Measurements from ENCODE around the gene SBF2.
A peak's percentile ranks its signal among the peaks of the same experiment; 100 is the strongest.

SBF2 gene

GRCh38 chr11:9886595-9886994, 407.4 kb downstream of the SBF2 start:
- no peak for DNase-seq

DNA sequence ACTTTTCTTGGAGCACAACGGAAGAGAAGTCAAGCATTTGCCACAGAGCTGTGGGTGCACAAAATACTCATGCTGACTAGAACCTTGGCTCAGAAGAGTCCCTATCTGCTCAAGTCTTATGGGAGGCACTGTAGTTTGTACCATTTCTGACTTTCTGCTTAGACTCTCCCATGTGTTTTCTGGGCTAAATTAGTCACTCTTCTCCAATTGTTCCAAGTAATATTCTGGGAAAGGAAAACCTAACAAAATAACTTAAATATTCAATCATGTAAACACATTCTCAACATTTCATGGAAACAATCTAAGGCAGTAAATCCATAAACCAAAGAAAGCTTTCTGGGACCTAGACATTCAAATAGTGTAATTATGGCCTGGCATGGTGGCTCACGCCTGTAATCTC, 409.4 kb downstream of the SBF2 start:
- no peak for DNase-seq

- DNase-seq: no peak
These were observed 413.4 kb downstream of the SBF2 start for GRCh38 chr11:9880657-9881056.

DNA sequence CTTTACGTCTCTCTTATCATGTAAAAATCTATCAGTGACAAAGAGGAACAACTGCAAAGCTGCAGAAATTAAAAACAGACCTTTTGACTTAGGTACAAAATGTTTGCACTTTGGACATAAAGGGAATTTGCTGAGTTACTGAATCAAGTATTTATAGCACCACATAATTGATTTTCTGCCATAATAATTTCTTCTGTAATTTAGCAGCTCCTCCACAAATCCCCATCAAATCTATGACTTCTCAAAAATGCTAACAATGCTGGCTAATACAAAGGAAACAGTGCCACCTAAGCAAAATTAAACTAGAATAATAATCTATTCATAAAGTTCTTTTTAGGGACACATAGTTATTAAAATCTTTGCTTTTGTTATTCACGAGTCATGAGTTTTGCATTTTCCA, 415.1 kb downstream of the SBF2 start:
- DNase-seq: no peak

DNA sequence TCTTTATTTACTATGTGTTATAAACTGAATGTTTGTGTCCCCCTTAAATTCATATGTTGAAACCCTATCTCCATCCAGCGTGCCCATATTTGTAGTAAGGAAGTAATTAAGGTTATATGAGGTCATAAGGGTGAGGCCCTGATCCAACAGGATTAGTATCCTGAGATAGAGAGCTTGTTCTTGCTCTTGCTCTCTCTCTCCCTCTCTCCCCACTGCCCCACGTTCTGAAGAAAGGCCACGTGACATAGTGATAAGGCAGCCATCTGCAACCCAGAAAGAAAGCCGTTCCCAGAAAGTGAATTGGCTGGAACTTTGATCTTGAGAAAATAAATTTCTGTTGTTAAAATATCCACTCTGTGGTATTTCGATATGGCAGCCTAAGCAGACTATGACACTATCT, 417.7 kb downstream of the SBF2 start:
- no peak for DNase-seq

DNA sequence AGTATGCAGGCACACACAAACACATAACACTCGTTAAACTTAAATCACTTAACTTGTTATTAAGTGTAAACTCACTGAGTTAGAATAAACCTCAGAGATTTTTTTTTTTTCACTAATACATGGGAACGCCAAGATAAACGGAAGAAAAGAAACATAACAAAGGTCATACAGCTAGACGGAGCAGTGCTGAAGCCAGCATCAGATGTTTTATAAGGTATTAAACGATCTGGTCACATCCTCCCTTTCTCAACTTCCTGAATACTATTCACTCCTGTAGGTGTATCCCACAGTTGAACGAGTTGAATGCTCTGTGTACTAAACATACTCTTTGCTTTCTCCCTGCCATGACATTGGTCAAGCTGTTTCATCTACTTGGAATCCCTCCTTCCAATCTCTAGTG, 418.2 kb downstream of the SBF2 start:
- no peak for DNase-seq

DNA sequence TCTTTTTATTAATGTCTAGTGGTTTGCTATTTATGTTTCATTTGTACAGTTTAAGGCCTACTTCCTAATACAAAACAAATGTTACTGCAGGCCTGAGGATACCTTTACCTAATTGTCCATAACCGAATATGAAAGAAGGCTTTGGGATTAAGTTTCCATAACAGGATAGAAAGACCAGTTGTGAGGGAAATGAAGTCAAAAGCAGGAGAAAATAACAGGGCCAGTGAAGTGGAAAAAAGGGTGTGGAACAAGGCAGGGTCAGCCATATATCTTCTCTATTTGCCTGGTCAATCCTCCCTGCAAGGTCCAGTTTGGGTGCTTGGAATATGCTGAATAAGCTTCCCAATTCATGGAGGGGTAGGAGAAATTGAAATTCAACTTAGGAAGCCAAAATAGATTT, 418.6 kb downstream of the SBF2 start:
- no peak for DNase-seq

DNA sequence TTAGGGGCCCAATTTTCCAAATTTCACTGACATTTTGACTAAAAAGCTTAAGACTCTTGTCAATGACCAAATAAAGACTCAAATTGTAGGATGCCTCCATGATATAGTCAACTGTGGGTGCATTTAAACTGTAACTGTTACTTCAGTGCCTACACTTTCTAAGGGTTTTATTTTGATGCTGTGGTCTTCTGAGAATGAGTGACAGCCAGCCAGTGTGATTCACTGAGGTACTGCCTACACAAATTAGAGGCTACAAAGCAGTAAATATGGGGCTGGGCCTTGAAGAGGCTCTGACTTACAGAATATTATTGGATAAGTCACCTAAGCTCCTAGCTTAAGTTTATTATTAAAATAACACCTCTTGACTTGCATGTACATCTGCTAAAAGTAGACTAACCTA, 419.6 kb downstream of the SBF2 start:
- DNase-seq: no peak

GRCh38 chr11:9868641-9869040, 425.4 kb downstream of the SBF2 start:
- DNase-seq: no peak

- DNase-seq: no peak
These were observed 431.0 kb downstream of the SBF2 start for GRCh38 chr11:9862981-9863380.

DNA sequence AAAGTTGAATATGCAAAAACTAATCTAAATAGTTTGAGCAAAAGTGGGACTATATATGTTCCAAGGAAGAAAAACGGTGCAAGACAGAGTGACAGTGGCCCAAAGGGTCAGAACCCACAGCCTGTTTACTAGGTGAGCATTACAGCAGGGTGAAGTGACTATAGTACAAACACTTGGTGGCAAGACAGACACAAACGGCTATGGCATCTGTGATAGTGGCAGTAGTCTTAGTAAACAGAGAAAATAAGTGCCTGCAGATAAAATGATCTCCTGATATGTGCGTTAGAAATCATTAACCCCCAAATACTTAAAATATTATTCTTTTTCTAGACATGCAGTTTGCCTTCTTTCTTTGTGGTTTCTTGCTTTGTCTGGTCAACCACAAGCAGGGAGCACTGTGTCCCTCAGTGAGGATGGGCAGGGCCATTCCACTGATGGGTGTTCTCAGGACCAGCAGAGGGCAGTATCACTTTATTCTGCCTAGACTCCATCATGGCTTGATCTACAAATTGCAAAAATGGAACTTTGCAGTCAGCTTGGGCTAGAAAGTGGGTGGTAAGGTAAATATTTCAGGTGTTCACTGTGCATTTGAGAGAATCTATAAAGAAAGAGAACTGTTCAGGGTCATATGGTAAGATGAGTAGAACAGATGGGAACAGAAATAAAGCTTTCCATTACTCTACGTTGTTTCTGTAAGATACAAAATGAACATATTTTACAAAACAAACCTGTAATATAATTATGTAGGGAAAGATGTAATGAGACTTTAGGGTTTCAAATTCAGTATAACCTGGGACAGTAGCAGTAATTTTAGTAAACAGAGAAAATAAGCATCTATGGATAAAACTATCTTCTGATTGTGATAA, 431.9 kb downstream of the SBF2 start:
- peak; percentile 82 for DNase-seq

DNA sequence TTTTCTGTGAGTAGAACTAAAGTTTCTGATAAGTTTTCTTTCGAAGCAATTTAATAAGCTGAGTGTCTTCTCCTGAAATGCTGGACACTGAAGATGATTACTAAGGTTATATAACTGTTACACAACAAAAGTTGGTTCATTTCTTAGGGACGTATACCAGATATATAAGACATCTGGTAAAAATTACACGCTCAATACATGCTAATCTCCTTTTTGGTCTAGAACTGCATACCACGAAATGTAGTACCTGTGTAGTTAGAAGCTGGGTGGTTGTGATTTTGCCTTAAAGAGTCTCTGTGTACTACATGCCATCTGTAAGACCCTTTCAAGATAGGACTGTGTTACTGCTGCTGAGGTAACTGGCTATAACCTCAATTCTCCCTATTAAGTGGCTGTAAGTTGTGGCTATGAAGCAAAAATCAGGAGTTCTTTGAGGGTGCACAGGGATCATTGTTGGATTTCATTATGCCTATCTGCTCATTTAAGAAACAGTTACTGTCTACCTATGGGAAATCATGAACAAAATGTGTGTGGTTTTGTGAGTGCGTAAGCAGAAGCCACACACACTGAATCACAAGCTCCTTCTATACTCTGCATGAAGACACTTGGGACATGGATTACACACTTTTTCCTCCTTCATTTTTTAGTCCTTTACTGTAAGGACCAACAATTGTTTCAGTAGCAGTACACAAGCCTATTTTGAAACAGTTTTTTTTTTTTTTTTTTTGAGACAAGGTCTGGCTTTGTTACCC, 434.3 kb downstream of the SBF2 start:
- DNase-seq: peak; percentile 81

DNA sequence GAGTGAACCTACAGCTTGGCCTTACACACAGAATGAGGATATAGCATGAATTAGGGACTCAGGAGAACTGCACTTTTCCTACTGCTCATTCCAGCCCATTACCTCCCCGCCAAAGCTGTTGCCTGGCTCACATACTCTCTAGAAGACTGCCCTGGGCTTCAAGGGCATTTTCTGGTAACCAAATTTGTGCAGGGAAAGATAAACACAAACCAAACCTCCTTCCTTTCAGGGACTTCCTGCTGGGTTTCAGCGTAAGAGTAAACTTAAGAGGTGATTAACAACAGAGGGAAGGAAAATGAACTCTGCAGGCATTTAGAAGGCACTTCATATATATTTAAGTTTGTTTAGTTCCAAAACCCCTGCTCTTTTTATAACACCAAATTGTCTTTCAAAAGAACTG, 435.2 kb downstream of the SBF2 start:
- peak; percentile 17 for DNase-seq

- peak; percentile 6 for DNase-seq
These were observed 435.8 kb downstream of the SBF2 start for GRCh38 chr11:9858218-9858617.

DNA sequence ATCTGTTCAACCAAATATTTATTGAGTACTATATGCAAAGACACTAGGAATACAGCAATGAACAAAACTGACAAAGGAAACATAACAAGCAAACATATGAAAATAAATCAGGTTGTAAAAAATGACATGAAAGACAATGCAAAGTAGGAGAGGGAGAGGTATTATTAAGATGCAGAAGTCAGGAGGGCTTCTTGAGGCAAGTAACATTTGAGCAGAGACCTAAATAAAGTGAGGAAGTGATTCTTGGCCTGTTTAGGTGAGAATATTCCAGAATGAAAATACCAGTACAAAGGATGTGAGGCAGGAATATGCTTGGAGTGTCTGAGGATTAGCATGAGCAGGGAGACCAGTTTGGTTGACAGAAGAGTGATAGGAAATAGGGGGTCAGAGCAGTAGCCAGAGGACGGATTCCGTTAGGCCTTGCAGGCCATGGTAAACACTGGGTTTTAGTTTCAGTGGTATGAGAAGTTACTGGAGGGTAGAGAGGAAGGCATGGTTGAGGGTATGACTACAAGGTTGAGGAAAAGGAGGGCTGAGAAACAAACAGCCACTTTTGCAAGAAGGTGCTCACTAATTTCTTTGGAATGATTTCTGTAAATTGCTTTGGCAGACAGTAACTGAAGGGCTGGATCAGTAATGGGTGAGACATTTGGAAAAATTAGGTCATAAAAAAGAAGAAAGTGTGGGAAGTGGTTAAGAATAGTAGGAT, 438.3 kb downstream of the SBF2 start:
- peak; percentile 75 for DNase-seq

DNA sequence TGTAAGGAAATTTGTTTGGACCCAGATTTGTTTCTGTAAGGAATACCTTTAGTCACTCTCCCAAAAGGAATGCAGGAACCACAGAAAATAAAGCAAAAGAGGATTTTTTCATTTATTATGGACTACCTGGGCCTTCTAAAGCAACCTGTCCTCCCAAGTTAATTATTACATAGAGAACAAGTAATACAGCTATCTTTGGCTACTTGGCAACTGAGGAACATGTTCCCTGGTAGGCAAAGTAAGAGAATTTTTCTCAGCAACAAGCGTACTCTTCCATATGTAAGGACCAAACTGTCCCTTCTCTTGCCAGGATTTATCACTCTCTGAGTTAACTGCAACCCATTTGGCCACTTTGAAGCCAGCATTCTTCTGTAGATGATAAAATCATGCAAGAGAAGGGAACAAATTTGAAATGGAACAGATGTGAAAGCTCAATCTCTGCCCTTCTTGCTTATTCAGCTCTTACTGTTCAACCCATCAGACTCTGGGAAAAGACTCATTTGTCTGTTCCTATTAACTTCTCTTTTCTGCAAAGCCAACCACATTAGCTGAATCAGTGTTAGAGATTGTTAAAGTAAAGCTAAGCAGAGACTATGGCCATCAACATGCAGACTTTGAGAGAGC, 440.0 kb downstream of the SBF2 start:
- DNase-seq: peak; percentile 8

GRCh38 chr11:9852465-9852864, 441.6 kb downstream of the SBF2 start:
- DNase-seq: peak; percentile 47

DNA sequence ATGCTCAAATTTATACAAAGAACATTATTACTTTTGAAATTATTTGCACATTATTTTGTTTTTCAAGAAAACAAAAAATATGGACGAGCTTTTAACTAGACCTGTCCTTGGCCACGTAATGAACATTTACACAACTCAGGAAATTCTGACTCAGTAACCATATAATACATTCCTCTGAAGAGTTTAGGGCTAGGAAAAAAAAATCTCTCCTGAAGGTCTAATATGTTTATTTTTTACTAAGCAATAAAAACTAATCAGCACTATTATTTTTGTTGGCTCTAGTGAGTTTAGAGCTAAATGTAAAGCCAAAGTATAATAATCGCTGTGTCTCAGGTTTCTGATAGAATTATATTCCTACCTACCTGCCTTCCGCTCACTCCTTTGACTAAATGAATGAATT, 442.7 kb downstream of the SBF2 start:
- peak; percentile 54 for DNase-seq

GRCh38 chr11:9850224-9850895, 443.7 kb downstream of the SBF2 start:
- peak; percentile 53 for DNase-seq

- no peak for DNase-seq
These were observed 444.6 kb downstream of the SBF2 start for GRCh38 chr11:9849389-9849788.

DNA sequence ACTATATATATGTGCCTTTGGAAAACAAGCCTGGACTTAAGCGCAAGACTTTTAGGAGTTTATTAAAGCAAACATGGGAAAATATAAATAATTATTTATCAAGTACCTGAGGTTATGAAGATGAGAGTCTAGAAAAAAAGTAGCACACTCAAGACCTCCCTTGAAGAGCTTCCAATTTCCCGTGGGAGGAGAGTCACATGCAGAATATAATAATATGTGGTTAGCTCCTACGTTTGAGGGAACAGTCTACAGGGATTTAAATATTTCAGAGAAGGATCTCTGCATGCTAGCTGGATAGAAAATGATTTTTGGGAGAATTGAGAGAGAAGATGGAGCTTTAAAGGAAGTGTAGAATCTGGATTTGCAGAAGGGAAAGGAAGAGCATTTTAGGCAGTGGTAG, 446.4 kb downstream of the SBF2 start:
- DNase-seq: peak; percentile 45

GRCh38 chr11:9842923-9843322, 451.1 kb downstream of the SBF2 start:
- no peak for DNase-seq

All from fibroblast of skin of abdomen (primary cell).